Endometrium (tissue), 2 donors: ENCODE measurements around the gene TMEM50B.
"Not testable (repeated sequence)": the region's sequence is repeated elsewhere in the genome, so short reads cannot be mapped to it uniquely, and the experiment has no call there.

Experiments used
- FAIRE-seq: peaks from 2 replicates; lab custom pipeline; 2012; peaks lifted over from hg19 to GRCh38; lab: Jason Lieb, UNC
- donor health status: control.
- donor health status: control.

Gene TMEM50B

GRCh38 chr21:33428669-33429068 lies 51.1 kb downstream of the TMEM50B start:
- FAIRE-seq, result no peak

GRCh38 chr21:33427051-33427450 lies 52.7 kb downstream of the TMEM50B start:
- no peak for FAIRE-seq

GRCh38 chr21:33425825-33426224 lies 53.9 kb downstream of the TMEM50B start:
- no peak for FAIRE-seq

- no peak for FAIRE-seq
Measured at GRCh38 chr21:33424214-33424613, 55.6 kb downstream of the TMEM50B start.

GRCh38 chr21:33421713-33422393 lies 57.9 kb downstream of the TMEM50B start:
- no peak for FAIRE-seq

- no peak for FAIRE-seq
Measured at GRCh38 chr21:33419538-33420123, 60.1 kb downstream of the TMEM50B start.

- FAIRE-seq, result peak; percentile 57
Measured at GRCh38 chr21:33418691-33419090, 61.1 kb downstream of the TMEM50B start.

GRCh38 chr21:33414926-33415325 lies 64.8 kb downstream of the TMEM50B start:
- FAIRE-seq, result no peak

- no peak for FAIRE-seq
Measured at GRCh38 chr21:33414068-33414467, 65.7 kb downstream of the TMEM50B start.

GRCh38 chr21:33412832-33413519 lies 66.8 kb downstream of the TMEM50B start:
- no peak for FAIRE-seq

GRCh38 chr21:33412439-33412831 lies 67.3 kb downstream of the TMEM50B start:
- not testable (repeated sequence) for FAIRE-seq

GRCh38 chr21:33411949-33412430 lies 67.8 kb downstream of the TMEM50B start:
- FAIRE-seq, result no peak

- no peak for FAIRE-seq
Measured at GRCh38 chr21:33406493-33406892, 73.3 kb downstream of the TMEM50B start.

GRCh38 chr21:33403786-33404585 lies 75.8 kb downstream of the TMEM50B start:
- no peak for FAIRE-seq

- no peak for FAIRE-seq
Measured at GRCh38 chr21:33403128-33403785, 76.5 kb downstream of the TMEM50B start, which contains the start of gene IFNGR2. Gene IFNGR2, plus strand, starts transcription at chr21:33403413. Its CDS starts 131 bp downstream, at chr21:33403544.

- FAIRE-seq, result no peak
Measured at GRCh38 chr21:33402001-33402979, 77.5 kb downstream of the TMEM50B start.

- FAIRE-seq, result no peak
Measured at GRCh38 chr21:33401630-33401992, 78.2 kb downstream of the TMEM50B start.
